OCI-LY1 (cell line): ENCODE results near the gene USP13.

Source experiments
- H2AFZ ChIP-seq: fragments of 200-600 bp; sonication (generic), shearing (Covaris generic); 2 replicates; pipeline ENCODE4 v1.6.0; 2014; ENCODE audit warnings: antibody characterized with exemption, mild to moderate bottlenecking, low read length
- H3F3A ChIP-seq: fragments of 200-600 bp; sonication (generic), shearing (Covaris generic); 2 replicates; pipeline ENCODE4 v1.6.0; 2014; ENCODE audit warnings: mild to moderate bottlenecking, antibody characterized with exemption, low read length, moderate library complexity; ENCODE audit not compliant: insufficient read depth
- H3K27ac ChIP-seq: fragments of 200-600 bp; sonication (generic); 2 replicates; pipeline ENCODE4 v1.5.1; 2014; ENCODE audit warnings: low read length, mixed run types, mild to moderate bottlenecking, low read depth; ENCODE audit not compliant: poor library complexity, severe bottlenecking
- H3K27me3 ChIP-seq: fragments of 200-600 bp; sonication (generic); 2 replicates; pipeline ENCODE4 v1.6.0; 2014; ENCODE audit warnings: antibody characterized with exemption, mild to moderate bottlenecking, low read length, moderate library complexity; ENCODE audit not compliant: insufficient read depth
- H3K36me3 ChIP-seq: fragments of 200-600 bp; sonication (generic); 2 replicates; pipeline ENCODE4 v1.6.1; 2014; ENCODE audit warnings: mild to moderate bottlenecking, antibody characterized with exemption, low read length, moderate library complexity, mixed read lengths; ENCODE audit not compliant: insufficient read depth
- H3K4me1 ChIP-seq: fragments of 200-600 bp; sonication (generic); 2 replicates; pipeline ENCODE4 v1.5.1; 2014; ENCODE audit warnings: mild to moderate bottlenecking, low read length, moderate library complexity; ENCODE audit not compliant: insufficient read depth, severe bottlenecking
- H3K4me2 ChIP-seq: fragments of 200-600 bp; sonication (generic), shearing (Covaris generic); 2 replicates; pipeline ENCODE4 v1.6.1; 2014; ENCODE audit warnings: low read length
- H3K4me3 ChIP-seq: fragments of 200-600 bp; sonication (generic); 2 replicates; pipeline ENCODE4 v1.5.1; 2014; ENCODE audit warnings: low read length, low read depth, mild to moderate bottlenecking, mixed read lengths; ENCODE audit not compliant: poor library complexity, severe bottlenecking
- H3K79me2 ChIP-seq: fragments of 200-600 bp; shearing (Covaris generic); 2 replicates; pipeline ENCODE4 v1.6.1; 2016; ENCODE audit warnings: mixed run types, low read length, mixed read lengths; ENCODE audit not compliant: insufficient read depth
- H3K9ac ChIP-seq: fragments of 200-600 bp; sonication (generic), shearing (Covaris generic); 2 replicates; pipeline ENCODE4 v1.6.1; 2014; ENCODE audit warnings: mild to moderate bottlenecking, low read length, mixed read lengths
- H3K9me2 ChIP-seq: fragments of 200-600 bp; sonication (generic), shearing (Covaris generic); 2 replicates; pipeline ENCODE4 v1.6.1; 2014; ENCODE audit warnings: low read depth, mild to moderate bottlenecking, low read length, mixed read lengths
- H3K9me3 ChIP-seq: fragments of 200-600 bp; shearing (Covaris generic); 2 replicates; pipeline ENCODE4 v1.6.1; 2014; ENCODE audit warnings: low read length, mixed read lengths
- H4K20me1 ChIP-seq: fragments of 200-600 bp; sonication (generic), shearing (Covaris generic); 2 replicates; pipeline ENCODE4 v1.6.0; 2016; ENCODE audit warnings: mild to moderate bottlenecking, low read length; ENCODE audit not compliant: insufficient read depth
- CTCF ChIP-seq: fragments of 200-600 bp; sonication (generic), shearing (Covaris generic); IDR thresholded peaks from 2 replicates; pipeline ENCODE4 v1.5.1; 2017; ENCODE audit warnings: mild to moderate bottlenecking, antibody characterized with exemption, low read length, moderate library complexity, mixed read lengths
- EZH2 ChIP-seq: fragments of 200-600 bp; sonication (generic), shearing (Covaris generic); IDR thresholded peaks from 2 replicates; pipeline ENCODE4 v1.8.0; 2017; ENCODE audit warnings: borderline replicate concordance, mixed run types, mild to moderate bottlenecking, antibody characterized with exemption, low read length, moderate library complexity, mixed read lengths

USP13 gene

GRCh38 chr3:179822296-179822695, 169.5 kb downstream of the USP13 start:
- Histone ChIP-seq H3K4me2 (no peak overlapping the region), H3K27ac (no peak overlapping the region), H3K4me1 (no peaks in the 10 kb centered on the region), H3K9me2 (no peaks in the 10 kb centered on the region), H3K9me3 (no peaks in the 10 kb centered on the region), H4K20me1 (no peaks in the 10 kb centered on the region), H3K36me3 (no peaks in the 10 kb centered on the region), H3K9ac (no peak overlapping the region), H3K27me3 (no peaks in the 10 kb centered on the region), H2AFZ (no peak overlapping the region), H3K4me3 (no peak overlapping the region), H3F3A (no peaks in the 10 kb centered on the region), H3K79me2 (no peaks in the 10 kb centered on the region)
- TF ChIP-seq CTCF: no peak
- no peak for TF ChIP-seq EZH2

- no peaks in the 10 kb centered on the region for H3K4me1 ChIP-seq
- H3F3A ChIP-seq: no peaks in the 10 kb centered on the region
- H2AFZ ChIP-seq: no peak overlapping the region
- no peaks in the 10 kb centered on the region for H3K9me2 ChIP-seq
- H3K27ac ChIP-seq: no peak overlapping the region
- no peaks in the 10 kb centered on the region for H4K20me1 ChIP-seq
- H3K27me3 ChIP-seq: no peaks in the 10 kb centered on the region
- no peaks in the 10 kb centered on the region for H3K36me3 ChIP-seq
- no peaks in the 10 kb centered on the region for H3K79me2 ChIP-seq
- no peak overlapping the region for H3K4me3 ChIP-seq
- H3K9me3 ChIP-seq: no peaks in the 10 kb centered on the region
- no peak overlapping the region for H3K4me2 ChIP-seq
- H3K9ac ChIP-seq: no peak overlapping the region
- no peak for TF ChIP-seq EZH2
- no peak for TF ChIP-seq CTCF
These were observed 172.8 kb downstream of the USP13 start for GRCh38 chr3:179825527-179826246.

GRCh38 chr3:179826247-179826637, 173.4 kb downstream of the USP13 start:
- Histone ChIP-seq H3K9me3 (no peaks in the 10 kb centered on the region), H3K36me3 (no peaks in the 10 kb centered on the region), H3K9ac (no peak overlapping the region), H3K27ac (no peak overlapping the region), H3K4me2 (no peak overlapping the region), H3K79me2 (no peaks in the 10 kb centered on the region), H3K27me3 (no peaks in the 10 kb centered on the region), H3F3A (no peaks in the 10 kb centered on the region), H4K20me1 (no peaks in the 10 kb centered on the region), H3K4me1 (no peaks in the 10 kb centered on the region), H3K4me3 (no peak overlapping the region), H2AFZ (no peak overlapping the region), H3K9me2 (no peaks in the 10 kb centered on the region)
- TF ChIP-seq EZH2 (no peak), CTCF (no peak)
